DND-41 (cell line): ENCODE results near the gene NIT1.

Experiments used
- ATAC-seq: fragments of 200-7000 bp; cut with Tn5 transposase; 3 replicates; pipeline ENCODE4 v1.9.1; 2021; ENCODE audit warnings: low read depth; ENCODE audit not compliant: insufficient read depth
- DNase-seq: peaks from one replicate; pipeline ENCODE4 v3.0.0-alpha.2; 2020
- H2AFZ ChIP-seq: 2 replicates; pipeline ENCODE4 v1.6.0; 2012; ENCODE audit warnings: low read depth, low read length
- H3K27ac ChIP-seq: 2 replicates; pipeline ENCODE4 v1.5.1; 2012; ENCODE audit warnings: low read length, inconsistent platforms
- H3K27me3 ChIP-seq: fragments of 200-600 bp; sonication (generic); 2 replicates; pipeline ENCODE4 v1.6.0; 2012; ENCODE audit warnings: low read length, mild to moderate bottlenecking, inconsistent platforms; ENCODE audit not compliant: insufficient read depth, poor library complexity
- H3K36me3 ChIP-seq: 2 replicates; pipeline ENCODE4 v1.5.1; 2012; ENCODE audit warnings: low read length, inconsistent platforms; ENCODE audit not compliant: insufficient read depth
- H3K4me1 ChIP-seq: 2 replicates; pipeline ENCODE4 v1.5.1; 2012; ENCODE audit warnings: mild to moderate bottlenecking, low read length; ENCODE audit not compliant: insufficient read depth
- H3K4me2 ChIP-seq: 2 replicates; pipeline ENCODE4 v1.6.0; 2012; ENCODE audit warnings: mild to moderate bottlenecking, moderate library complexity, low read length, inconsistent platforms; ENCODE audit not compliant: insufficient read depth
- H3K4me3 ChIP-seq, 2 experiments: fragments of 200-600 bp in 1 of 2; shearing (Covaris generic) in 1 of 2; 2 replicates each; pipeline ENCODE4 v1.5.1; 2012 to 2016; ENCODE audit warnings: inconsistent platforms in 2 of 2, low read length in 2 of 2, mild to moderate bottlenecking in 2 of 2, low read depth in 1 of 2, moderate library complexity in 1 of 2
- H3K79me2 ChIP-seq: 2 replicates; pipeline ENCODE4 v1.6.0; 2012; ENCODE audit warnings: low read length, inconsistent platforms; ENCODE audit not compliant: insufficient read depth
- H3K9ac ChIP-seq: 2 replicates; pipeline ENCODE4 v1.6.0; 2012; ENCODE audit warnings: low read depth, mild to moderate bottlenecking, inconsistent platforms, low read length, moderate library complexity
- H3K9me3 ChIP-seq: 2 replicates; pipeline ENCODE4 v1.5.1; 2012; ENCODE audit warnings: low read length, moderate library complexity, mild to moderate bottlenecking, inconsistent platforms; ENCODE audit not compliant: insufficient read depth, severe bottlenecking
- H4K20me1 ChIP-seq: 2 replicates; pipeline ENCODE4 v1.6.0; 2012; ENCODE audit warnings: low read length; ENCODE audit not compliant: insufficient read depth
- EZH2 ChIP-seq: IDR thresholded peaks from 3 replicates; pipeline ENCODE4 v1.6.1; 2012; ENCODE audit warnings: borderline replicate concordance, low read depth, mild to moderate bottlenecking, moderate library complexity, low read length, inconsistent platforms; ENCODE audit not compliant: severe bottlenecking
- TF ChIP-seq, protein P1 (sequence below): IDR thresholded peaks from 2 replicates; pipeline ENCODE4 v1.5.1; 2012; ENCODE audit warnings: borderline replicate concordance, low read length, moderate library complexity, mild to moderate bottlenecking; ENCODE audit not compliant: poor library complexity, severe bottlenecking; ENCODE audit errors: extremely low read depth

NIT1 gene

DNA sequence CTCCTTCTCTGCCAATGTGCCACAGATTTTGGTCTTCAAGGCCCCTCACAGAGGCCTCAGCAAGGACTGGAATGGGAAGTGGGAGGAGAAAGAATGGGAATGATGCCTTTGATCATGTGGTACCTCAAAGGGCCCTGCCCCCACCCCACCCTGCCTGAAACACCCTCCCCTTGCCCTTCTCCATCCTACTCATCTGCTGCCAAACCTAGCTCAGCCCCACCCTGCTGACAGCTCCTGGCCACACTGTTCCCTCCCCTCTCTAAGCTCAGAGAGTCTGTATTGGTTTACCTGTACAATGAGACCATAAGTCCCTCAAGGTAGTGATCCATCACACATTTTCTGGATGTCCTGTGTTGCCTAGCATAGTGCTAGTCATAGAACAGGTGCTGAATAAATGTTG lies 41.5 kb upstream of the NIT1 start:
- Histone ChIP-seq H3K27me3 (no peaks in the 10 kb centered on the region), H3K4me1 (no peaks in the 10 kb centered on the region), H3K9me3 (no peaks in the 10 kb centered on the region), H3K27ac (no peak overlapping the region), H3K4me3 (no peak overlapping the region), H3K9ac (no peak overlapping the region), H3K36me3 (no peaks in the 10 kb centered on the region), H3K4me2 (no peak overlapping the region), H3K79me2 (no peaks in the 10 kb centered on the region), H4K20me1 (no peaks in the 10 kb centered on the region), H2AFZ (no peak overlapping the region)
- DNase-seq = no peak
- no peak for ATAC-seq
- TF ChIP-seq, protein P1, sequence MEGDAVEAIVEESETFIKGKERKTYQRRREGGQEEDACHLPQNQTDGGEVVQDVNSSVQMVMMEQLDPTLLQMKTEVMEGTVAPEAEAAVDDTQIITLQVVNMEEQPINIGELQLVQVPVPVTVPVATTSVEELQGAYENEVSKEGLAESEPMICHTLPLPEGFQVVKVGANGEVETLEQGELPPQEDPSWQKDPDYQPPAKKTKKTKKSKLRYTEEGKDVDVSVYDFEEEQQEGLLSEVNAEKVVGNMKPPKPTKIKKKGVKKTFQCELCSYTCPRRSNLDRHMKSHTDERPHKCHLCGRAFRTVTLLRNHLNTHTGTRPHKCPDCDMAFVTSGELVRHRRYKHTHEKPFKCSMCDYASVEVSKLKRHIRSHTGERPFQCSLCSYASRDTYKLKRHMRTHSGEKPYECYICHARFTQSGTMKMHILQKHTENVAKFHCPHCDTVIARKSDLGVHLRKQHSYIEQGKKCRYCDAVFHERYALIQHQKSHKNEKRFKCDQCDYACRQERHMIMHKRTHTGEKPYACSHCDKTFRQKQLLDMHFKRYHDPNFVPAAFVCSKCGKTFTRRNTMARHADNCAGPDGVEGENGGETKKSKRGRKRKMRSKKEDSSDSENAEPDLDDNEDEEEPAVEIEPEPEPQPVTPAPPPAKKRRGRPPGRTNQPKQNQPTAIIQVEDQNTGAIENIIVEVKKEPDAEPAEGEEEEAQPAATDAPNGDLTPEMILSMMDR = no peak
- TF ChIP-seq EZH2 = no peak

DNA sequence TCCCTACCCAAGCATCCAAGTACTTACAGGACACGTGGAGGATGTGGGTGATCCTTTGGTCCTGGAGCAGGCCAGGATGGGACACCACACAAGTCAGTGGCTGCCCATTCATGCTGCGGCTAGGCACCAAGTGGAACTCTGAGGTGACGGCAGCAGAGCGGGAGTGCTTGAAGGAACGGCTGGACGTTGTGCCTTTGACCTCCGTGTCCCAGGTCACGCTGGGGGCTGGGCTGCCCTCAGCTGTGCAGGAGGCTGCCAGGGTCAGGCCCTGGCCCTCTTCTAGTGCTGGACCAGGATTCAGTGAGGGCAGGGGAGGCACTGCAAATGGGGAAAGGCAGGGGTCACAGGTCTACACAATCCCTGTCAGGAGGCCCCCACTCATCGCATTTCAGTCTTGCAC lies 40.5 kb upstream of the NIT1 start:
- DNase-seq (no peak), ATAC-seq (no peak)
- Histone ChIP-seq H3K9me3 (no peaks in the 10 kb centered on the region), H3K27ac (no peak overlapping the region), H2AFZ (no peak overlapping the region), H3K9ac (no peak overlapping the region), H3K36me3 (no peaks in the 10 kb centered on the region), H4K20me1 (no peaks in the 10 kb centered on the region), H3K27me3 (no peaks in the 10 kb centered on the region), H3K4me1 (no peaks in the 10 kb centered on the region), H3K4me3 (no peak overlapping the region), H3K4me2 (no peak overlapping the region), H3K79me2 (no peaks in the 10 kb centered on the region)
- TF ChIP-seq, protein P1 = no peak
- TF ChIP-seq EZH2 = no peak

DNA sequence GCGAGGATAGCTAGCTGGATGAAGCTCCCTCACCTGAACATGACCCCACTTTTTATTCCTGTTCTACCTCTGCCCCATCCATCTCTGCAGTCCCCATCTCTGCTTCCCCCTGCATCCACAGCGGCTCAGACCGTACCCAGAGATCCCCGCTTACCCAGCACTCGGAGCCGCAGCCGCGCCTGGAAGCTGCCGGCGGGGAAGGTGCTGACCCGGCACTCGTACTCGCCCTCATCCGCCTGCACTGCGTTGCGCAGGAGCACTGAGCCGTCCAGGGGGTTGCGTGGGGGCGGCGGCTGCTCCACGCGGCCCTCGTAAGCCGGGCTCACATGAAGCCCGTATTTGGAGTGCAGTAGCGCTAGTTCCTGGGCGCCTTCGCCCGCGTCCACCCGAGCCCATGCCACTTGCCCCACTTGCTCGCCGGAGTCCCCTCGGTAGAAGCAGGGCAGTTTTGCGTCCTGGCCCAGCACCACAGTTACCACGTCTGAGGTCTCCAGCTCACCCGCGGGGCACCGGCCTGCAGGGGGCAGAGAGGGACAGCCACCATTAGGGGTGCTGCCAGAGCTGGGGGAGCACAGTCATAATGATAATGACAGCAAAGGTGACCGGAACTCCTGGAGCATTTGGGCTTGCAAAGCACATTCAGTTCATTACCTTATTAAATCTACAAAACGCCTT lies 38.3 kb upstream of the NIT1 start:
- no peaks in the 10 kb centered on the region for H3K4me1 ChIP-seq
- H3K27ac ChIP-seq = no peak overlapping the region
- H2AFZ ChIP-seq = no peak overlapping the region
- H4K20me1 ChIP-seq = no peaks in the 10 kb centered on the region
- TF ChIP-seq, protein P1 = no peak
- no peak for TF ChIP-seq EZH2
- H3K9ac ChIP-seq = no peak overlapping the region
- no peaks in the 10 kb centered on the region for H3K36me3 ChIP-seq
- H3K9me3 ChIP-seq = no peaks in the 10 kb centered on the region
- H3K4me3 ChIP-seq = no peak overlapping the region
- no peak overlapping the region for H3K4me2 ChIP-seq
- H3K79me2 ChIP-seq = no peaks in the 10 kb centered on the region
- DNase-seq (no peak), ATAC-seq (no peak)
- H3K27me3 ChIP-seq = no peaks in the 10 kb centered on the region
